CD4-positive, alpha-beta T cell treated with Interleukin-15 for 4 hours (primary cell): ENCODE results near the gene PLA2G12A.

Experiments
- DNase-seq: peaks from one replicate; pipeline ENCODE4 v3.0.0-alpha.2; 2020; ENCODE audit warnings: low spot score

The PLA2G12A gene

DNA sequence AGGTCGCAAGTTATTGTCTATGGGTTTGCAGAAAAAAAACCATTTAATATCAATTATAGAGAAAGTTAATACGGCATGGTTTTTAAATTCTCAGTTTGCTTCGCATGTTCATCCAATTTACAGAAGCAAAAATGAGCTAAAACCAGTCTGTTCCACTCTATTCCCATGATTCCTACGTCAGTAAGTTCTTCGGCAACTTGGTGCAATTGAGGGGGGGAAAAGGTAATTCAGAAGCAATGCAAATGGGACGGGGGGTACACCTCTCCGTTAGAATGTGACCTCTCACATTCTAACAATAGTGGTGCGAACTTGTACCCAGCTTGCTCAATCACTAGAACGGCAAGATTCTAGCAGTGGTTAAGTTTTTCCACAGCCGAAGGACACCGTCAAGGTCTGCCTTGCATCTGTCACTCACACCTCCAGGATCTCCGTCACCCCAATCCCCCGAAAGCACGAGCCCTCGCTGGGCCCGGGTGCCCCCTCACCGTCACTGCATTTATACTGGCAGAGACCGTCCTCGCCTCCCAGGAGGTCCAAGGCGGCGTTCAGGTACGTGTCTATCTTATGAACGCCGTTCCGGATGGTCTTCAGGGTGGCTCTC, 653 bp downstream of the PLA2G12A start:
- no peak for DNase-seq

DNA sequence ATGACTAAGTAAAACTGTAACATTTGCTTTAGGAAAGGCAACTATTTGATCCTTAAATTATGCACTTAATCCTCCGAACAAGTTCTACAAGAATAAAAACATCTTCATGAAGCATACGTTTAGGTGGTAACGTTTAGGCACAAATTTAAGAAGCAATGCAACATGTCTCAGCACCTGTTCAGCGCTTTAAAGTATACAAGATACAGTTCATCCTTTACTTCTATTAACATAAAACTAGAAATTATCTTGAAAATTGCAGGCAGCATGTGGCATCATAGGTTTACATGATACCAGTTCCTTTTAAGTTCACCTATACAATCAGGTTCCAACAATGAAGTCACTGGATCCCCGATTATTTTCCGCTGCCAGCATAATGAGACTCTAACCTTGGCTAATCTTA, 1.5 kb downstream of the PLA2G12A start:
- no peak for DNase-seq

DNA sequence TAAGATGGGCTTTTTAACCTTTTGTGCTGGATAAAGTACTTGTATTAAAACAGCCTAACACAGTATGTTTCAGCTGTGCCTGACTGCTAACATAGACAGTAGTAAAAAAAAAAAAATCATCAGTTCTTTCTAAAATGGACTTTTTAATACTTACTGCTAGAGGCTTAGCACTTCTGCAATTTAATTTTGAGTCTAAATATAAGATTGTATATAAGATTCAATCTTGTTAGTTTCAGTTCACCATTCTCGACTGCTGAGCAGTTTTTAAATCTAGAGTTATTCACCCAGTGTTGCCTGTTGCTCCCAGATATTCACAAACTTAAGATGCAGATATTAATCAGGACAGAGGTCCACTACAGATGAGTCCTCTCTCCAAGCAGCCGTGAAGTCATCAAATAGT, 6.8 kb downstream of the PLA2G12A start:
- DNase-seq = no peak

DNA sequence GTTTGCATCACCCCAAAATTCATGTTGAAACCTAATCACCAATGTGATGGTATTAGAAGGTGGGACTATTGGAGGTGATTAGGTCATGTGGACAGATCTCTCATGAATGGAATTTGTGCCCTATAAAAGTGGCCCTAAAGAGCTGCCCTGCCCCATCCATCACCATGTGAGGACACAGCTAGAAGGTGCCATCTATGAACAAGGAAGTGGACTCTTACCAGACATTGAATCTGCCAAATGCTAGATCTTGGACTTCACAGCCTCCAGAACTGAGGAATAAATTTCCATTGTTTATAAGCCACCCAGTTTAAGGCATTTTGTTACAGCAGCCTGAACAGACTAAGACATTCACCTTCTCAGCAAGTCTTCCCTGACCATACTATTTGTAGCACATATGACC, 7.5 kb downstream of the PLA2G12A start:
- no peak for DNase-seq

DNA sequence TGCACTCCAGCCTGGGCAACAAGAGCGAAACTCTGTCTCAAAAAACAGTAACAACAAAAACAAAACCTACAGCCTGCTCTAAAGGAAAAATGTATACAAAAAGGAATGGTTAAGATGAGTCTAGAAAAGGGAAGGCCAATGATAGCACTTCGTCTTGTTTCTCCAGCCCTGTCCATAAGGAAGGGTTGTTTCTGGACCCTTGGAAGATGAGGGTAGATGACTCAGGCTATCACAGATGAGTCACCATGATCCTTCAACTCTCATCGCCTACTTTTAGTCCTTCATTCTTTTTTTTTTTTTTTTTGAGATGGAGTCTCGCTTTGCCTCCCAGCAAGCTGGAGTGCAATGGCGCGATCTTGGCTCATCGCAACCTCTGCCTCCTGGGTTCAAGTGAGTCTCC, 8.8 kb downstream of the PLA2G12A start:
- DNase-seq = no peak

DNA sequence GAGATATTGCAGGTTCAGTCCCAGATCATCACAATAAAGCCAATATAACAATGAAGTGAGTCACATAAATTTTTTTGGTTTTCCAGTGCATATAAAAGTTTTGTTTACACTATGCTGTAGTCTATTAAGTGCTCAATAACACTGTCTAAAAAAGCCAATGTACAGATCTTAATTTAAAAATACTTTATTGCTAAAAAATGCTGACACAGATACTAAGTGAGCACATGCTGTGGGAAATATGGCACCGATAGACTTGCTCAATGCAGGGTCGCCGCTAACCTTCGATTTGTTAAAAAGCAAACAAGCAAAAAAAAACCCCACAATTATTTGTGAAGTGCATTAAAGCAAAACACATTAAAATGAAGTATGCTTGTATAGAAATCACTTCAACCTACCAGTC, 10.3 kb downstream of the PLA2G12A start:
- no peak for DNase-seq

DNA sequence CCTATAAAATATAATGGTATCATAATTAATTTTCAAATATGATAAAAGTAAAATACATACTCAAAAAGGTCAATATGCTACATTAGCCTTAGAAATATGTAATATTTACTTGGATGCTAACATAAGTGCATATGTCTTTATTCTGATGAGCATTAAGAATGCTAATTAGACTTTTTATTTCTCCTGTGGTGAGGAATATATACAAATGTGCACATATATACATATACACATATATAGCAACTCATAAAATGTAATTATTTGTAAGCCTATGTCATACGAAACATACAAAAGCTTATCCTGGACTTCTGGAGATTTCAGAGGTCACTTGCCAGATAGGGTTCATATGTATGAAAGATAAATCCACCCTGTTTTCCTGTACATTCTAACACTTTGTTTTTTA, 11.1 kb downstream of the PLA2G12A start:
- DNase-seq = no peak

DNA sequence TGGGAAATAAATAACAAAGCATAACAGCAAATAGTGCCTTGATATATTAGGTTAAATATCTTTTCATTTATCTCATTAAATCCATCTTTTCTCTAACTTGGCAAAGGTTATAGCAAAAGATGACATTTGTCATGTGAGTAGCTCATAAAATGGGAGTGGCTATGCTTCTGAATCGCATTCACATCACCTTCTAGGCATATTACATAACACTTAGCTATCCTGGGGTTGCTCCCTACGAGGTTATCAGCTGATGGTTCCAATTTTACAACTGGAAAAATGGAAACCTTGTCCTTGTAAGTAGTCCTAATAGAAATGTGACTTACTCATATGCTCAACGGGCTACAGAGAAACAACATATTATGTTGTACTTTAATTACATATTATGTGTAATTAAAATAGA, 16.4 kb downstream of the PLA2G12A start:
- DNase-seq = no peak

DNA sequence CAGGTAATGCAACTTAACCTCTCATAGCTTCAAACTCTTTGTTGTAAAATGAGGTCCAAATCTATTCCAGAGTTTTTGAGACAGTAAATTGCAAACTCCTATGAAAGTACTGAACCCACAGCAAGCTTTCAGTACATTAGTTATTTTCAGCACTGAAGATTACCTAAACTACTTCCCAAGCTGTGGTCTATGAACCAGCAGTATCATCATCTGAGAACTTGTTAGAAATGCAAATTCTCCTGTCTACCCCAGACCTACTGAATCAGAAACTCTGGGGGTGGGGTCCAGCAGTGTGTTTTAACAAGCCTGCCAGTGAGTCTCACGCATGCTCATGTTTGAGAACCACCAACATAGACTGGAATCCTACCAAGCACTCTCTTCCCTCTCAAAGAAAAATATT, 20.9 kb downstream of the PLA2G12A start:
- no peak for DNase-seq

DNA sequence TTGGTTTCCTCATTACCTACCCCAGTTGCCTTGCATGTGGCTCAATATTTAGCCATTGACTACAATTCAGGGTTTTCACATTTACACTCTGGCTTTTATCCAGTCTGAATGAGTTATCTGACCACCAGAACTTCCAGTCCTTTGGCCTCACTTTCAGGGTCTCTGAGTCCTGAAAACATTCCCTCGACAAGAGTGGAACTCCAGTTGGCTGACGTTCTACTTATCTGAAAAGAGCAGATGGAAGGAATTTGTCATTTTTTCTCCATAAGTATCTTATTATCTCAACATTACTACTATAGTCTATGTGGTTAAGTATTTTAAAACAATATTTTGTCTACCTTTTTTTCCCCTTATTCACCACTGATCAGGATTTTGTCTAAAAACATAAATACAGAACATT, 21.4 kb downstream of the PLA2G12A start:
- DNase-seq = no peak

DNA sequence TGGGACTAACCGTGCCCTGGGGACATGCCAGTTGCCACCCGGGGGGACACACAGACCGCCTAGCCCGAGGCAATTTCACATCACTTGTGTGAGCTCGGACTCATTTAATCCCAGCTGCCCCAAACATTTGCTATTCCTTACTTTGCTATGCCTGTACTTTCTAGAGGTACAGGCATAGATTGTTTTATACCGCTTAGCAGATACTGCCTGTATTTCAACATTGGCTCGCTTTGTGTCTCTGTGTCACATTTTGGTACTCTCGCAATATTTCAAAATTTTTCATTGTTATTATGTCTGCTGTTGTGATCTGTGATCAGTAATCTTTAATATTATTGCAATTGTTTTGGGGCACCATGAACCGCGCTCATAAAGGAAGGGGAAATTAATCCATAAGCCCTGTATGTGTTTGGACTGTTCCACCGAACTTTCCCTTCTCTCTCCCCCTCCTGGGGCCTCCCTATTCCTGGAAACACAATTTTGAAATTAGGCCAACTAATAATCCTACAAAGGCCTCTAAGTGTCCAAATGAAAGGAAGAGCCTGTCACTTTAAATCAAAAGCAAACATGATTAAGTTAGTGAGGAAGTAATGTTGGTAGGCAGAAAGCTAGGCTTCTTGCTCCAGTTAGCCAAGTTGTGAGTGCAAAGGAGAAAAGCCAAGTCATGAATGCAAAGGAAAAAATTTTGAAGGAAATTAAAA, 26.1 kb downstream of the PLA2G12A start:
- DNase-seq = no peak

DNA sequence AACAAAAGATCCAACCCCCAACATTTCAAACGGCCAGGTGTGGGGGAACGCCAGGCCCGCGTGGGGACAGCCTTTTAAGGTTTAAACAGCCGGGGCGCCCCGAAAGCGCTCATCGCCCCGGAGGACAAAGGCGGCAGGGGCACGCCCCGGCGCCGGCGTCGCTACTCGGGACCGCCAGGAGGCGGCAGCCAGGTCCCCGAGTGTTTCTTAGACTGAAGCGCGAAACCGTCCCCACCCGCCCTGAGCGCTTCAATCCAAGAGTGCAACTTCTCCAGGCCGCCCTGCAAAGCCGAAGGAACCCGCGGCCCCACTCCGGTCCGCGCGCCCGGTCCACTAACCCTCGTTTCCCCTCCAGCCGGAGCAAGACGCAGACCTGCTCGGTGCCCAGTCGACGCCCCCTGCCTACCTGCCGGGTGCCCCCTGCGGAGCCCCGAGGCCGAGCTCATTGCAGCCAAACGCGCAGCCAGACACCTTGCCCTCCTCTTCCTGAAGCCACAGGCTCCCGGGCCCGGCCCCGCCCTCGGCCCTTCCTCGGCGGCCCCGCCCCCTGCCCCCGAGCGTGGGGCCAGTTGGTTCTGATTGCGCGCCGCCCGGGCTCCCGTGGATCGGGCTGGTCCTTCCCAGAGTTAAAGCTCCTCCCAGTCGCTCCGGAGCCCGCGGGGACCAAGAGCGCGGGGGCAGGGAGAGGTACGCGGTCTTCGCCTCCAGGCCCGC, 26.8 kb downstream of the PLA2G12A start, which contains the start of gene CASP6:
Gene CASP6 (minus strand): TSS at position 496 of the 714 bp plus-strand sequence. CDS start 50 bp downstream, at position 446.
- peak; percentile 73 for DNase-seq

DNA sequence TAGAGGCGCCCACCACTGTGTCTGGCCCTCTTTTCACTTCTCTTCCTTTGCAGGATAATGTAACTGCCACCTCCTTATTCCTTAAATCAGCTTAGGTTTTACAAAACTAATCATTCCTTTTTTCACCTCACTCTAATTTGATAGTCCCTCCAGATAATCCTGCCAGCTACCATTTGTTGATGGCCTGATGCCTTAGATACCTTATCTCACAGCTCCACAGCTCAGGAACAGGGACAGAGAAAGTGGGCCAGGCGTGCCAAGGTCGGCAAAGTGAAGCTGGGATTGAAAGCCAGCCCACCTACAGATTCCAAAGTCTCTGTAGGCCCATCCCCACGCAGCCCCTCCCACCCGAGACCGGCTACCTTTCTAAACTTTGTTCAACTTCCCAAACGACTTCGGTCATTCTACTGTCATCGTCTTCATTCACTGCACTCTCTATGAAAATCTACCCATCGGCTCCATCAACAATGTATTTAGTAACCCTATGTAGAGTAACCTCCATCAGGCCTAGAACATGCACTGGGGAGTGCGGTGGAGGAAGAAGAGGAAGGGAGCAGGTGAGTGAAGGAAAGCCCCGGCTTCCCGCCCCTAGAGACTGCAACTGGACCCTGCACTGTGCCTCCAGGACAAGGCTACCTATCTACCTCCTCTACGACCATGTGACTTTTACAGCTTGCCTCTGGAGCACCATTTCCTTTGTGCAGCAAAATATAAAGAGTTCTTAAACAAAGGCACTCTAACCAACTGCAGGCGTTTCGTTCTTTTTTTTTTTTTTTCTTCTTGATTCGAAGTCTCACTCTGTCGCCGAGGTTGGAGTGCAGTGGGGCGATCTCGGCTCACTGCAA, 28.1 kb downstream of the PLA2G12A start:
- no peak for DNase-seq

DNA sequence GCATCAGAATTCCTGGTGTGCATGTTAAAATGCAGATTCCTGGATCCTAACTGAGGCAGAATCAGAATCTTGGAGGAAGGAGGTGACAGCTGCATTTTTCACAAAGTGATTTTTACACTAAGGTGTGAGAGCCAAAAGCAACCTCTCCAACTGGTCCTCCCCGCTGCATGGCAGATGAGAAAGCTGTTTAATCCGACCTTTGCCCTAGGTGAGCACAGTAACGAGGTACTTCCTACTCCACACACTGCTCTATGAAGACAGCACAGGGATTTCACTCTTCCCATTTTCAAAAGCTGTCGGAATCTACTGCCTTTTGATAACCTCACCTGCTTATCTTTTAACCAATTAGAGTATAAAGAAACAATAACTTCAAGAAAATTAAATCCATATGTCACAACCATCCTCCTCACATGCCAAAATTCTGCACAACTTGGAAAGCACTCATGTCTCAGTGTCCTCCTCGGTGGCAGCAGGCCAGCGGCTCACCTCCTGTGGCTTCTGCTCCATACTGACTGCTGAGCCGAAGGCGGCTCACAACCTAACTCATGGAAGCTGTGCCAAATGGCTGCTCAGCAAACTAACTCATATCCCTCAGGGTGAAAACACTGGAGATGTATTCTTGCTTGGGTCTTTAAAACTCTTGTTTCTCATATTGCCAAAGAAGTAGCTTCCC, 30.2 kb downstream of the PLA2G12A start:
- DNase-seq = no peak

DNA sequence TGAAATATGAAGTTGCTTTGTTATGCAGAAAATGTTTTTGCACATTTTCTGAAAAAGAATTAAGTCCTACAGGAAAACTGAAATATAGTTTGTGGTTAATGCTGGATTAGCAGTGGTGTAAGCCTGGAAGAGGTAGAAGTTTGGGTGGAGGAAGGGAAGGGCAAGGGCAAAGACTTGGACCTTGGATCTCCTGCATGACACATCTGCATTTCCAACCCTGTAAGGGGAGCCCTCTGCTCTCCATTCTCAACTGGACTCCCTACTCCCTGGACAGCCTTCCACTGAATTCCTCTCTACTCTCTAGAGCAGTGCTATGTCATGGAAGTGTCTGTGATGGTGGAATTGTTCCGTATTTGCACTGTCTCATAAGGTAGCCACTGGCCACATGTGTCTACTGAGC, 31.2 kb downstream of the PLA2G12A start:
- DNase-seq = no peak

DNA sequence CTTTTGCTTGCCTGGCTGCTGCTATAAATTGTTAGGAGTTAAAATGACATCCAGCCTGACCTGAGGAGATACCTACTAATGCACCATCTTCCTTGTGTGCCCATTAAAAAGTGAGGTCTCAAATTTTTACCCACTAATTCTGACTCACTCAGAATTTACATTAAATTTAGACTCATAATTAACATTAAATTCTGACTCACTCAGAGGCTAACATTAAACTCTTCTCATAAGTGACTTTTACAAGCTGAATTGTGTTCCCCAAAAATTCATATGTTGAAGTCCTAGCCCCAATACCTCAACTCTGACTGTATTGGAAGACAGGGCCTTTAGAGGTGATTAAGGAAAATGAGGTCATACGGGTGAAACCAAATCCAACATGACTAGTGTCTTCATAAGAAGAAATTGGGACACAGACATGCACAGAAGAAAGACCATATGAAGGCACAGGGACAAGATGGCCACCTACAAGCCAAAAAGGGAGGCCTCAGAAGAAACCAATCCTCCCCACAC, 38.4 kb downstream of the PLA2G12A start:
- DNase-seq = peak; percentile 20

DNA sequence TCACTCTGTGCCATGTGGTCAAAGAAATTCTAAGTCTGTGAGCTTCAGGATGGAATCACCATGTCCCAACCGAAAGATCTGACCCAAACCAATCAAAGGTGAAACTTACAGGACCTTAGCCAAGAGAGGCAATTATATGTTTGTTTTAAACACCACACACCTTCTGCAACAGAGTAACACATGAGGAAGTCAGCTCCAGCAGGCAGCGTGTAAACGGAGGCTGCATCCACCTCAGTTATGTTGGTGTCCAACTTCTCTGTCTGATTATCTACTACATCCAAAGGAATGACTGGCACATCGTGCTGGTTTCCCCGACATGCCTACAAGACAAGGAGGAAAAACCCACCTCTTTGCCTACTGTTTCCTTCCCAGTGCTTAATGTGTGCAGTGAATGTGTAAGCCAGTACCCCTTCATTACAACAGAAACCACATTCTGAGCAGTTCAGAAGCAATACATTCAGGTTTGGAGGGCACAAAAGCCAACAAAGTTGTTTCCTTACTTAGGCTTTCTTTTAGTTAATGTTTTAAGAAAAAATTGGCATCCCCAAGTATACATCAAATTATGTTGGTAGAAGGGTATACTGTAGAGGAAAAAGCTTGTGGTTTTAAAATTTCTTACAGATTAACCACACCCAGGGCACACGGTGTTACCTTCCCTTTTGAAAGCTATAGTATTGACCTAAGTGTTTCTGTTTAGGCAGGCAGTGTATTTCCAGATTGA, 39.0 kb downstream of the PLA2G12A start:
- DNase-seq = no peak

DNA sequence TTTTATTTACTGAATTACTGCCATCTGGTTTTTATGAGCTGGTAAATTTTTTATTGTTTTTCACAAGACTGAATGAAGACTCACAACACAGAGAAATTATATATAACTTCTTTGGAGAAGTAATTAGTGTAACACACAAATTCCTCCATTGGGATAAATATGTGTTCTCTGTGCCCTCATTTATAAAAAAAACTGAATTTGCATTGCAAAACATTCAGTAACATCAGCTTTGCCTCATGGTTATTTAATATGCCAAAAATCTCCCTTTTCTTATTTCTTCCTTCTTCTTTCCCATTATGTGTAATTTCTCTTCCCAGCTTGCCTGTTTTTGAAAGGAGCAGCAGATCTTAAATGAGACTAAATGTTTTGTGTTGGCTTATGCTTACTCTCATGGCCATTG, 45.1 kb downstream of the PLA2G12A start:
- DNase-seq = no peak

DNA sequence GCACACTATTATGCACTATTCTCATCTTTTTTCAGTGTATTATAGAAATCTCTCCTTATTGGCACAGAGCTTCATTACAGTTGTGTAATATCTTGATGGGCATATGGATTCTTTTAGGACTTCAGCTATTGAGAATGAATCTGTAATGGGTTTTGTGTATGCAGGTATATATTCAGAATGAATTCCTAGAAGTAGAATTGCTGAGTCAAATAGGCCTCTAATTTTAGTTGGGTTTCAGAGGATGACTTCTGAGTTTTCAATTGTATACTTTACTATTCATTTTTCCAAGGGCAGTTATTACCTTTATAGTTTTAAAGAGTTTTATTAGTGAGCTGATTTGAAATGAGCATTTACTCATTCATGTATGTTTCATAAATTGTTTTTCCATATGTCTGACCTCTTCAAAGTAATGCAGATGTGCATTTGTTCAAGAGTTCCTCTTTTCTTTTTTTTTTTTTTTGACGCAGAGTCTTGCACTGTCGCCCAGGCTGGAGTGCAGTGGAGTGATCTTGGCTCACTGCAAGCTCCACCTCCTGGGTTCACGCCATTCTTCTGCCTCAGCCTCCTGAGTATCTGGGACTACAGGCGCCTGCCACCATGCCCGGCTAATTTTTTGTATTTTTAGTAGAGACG, 46.1 kb downstream of the PLA2G12A start:
- no peak for DNase-seq

DNA sequence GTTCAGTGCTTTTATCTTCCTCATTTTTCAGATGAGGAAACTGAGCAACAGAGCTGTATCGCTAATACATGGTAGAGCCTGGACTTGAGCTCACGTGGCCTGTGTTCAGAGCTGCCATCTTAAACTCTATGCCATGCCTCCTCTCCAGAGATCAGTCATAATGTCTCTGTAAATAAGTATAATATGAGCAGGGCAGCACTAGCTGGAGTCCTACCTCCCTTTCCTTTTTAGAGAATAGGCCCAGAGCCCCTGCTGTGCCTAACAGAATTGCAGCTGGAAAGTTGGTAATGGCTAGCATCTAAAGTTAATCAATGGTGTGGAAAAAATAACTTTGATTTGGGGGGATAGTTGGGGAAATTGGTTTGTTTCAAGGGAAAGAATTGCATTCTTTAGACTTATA, 47.0 kb downstream of the PLA2G12A start:
- no peak for DNase-seq
